BE2C (cell line): ENCODE measurements around the gene CRYGA.

Experiments
- DNase-seq: peaks from one replicate; pipeline ENCODE4 v3.0.0-alpha.2; 2020
- H3K27me3 ChIP-seq: fragments of 250-450 bp; sonication (Bioruptor Pico); 2 replicates; pipeline ENCODE4 v1.5.1; 2020; ENCODE audit warnings: mild to moderate bottlenecking
- H3K36me3 ChIP-seq: fragments of 250-450 bp; sonication (Bioruptor Pico); 2 replicates; pipeline ENCODE4 v1.5.1; 2020; ENCODE audit warnings: mild to moderate bottlenecking
- H3K4me1 ChIP-seq: fragments of 250-450 bp; sonication (Bioruptor Pico); 2 replicates; pipeline ENCODE4 v1.5.1; 2020
- H3K4me3 ChIP-seq: 2 replicates; pipeline ENCODE4 v1.5.1; 2011; ENCODE audit warnings: low read depth, low read length
- H3K9me3 ChIP-seq: fragments of 250-450 bp; sonication (Bioruptor Pico); 2 replicates; pipeline ENCODE4 v1.5.1; 2020
- TF ChIP-seq, protein P1 (sequence below): IDR thresholded peaks from 2 replicates; pipeline ENCODE4 v1.5.1; 2012; ENCODE audit warnings: mild to moderate bottlenecking, low read depth, low read length

Gene CRYGA

GRCh38 chr2:208150094-208150493 lies 13.3 kb downstream of the CRYGA start:
- Histone ChIP-seq H3K4me3 (no peak overlapping the region), H3K36me3 (no peaks in the 10 kb centered on the region), H3K27me3 (no peaks in the 10 kb centered on the region), H3K4me1 (no peaks in the 10 kb centered on the region), H3K9me3 (no peaks in the 10 kb centered on the region)
- TF ChIP-seq, protein P1, sequence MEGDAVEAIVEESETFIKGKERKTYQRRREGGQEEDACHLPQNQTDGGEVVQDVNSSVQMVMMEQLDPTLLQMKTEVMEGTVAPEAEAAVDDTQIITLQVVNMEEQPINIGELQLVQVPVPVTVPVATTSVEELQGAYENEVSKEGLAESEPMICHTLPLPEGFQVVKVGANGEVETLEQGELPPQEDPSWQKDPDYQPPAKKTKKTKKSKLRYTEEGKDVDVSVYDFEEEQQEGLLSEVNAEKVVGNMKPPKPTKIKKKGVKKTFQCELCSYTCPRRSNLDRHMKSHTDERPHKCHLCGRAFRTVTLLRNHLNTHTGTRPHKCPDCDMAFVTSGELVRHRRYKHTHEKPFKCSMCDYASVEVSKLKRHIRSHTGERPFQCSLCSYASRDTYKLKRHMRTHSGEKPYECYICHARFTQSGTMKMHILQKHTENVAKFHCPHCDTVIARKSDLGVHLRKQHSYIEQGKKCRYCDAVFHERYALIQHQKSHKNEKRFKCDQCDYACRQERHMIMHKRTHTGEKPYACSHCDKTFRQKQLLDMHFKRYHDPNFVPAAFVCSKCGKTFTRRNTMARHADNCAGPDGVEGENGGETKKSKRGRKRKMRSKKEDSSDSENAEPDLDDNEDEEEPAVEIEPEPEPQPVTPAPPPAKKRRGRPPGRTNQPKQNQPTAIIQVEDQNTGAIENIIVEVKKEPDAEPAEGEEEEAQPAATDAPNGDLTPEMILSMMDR: no peak
- DNase-seq: no peak

- Histone ChIP-seq H3K4me3 (no peak overlapping the region), H3K27me3 (no peaks in the 10 kb centered on the region), H3K36me3 (no peaks in the 10 kb centered on the region), H3K9me3 (no peaks in the 10 kb centered on the region), H3K4me1 (no peaks in the 10 kb centered on the region)
- TF ChIP-seq, protein P1: peak; percentile 33
- no peak for DNase-seq
Measured at GRCh38 chr2:208148803-208149202, 14.6 kb downstream of the CRYGA start.

DNA sequence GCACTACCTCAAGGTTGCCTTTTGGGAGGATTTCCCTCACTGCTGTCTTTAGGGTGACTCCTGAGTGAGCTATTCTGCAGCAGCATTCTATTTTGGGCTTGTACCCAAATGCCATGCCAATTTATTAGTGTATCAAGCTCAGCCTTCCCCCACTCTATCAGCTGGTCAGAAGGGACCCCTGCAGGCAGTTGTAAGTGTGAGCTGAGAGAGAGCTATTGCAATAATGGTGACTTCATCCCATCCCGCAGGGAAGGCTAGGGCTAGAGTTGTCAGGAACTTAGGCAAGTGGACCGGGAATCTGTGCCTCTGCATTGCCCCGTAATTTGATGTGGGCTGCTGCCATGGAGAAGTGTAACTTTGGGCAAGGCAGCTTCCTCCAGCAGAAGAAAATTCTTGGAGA lies 15.6 kb downstream of the CRYGA start:
- TF ChIP-seq, protein P1: no peak
- H3K9me3 ChIP-seq: no peaks in the 10 kb centered on the region
- H3K36me3 ChIP-seq: no peaks in the 10 kb centered on the region
- peaks cover 4% of the 10 kb centered on the region for H3K4me1 ChIP-seq
- H3K4me3 ChIP-seq: no peak overlapping the region
- DNase-seq: no peak
- H3K27me3 ChIP-seq: no peaks in the 10 kb centered on the region

DNA sequence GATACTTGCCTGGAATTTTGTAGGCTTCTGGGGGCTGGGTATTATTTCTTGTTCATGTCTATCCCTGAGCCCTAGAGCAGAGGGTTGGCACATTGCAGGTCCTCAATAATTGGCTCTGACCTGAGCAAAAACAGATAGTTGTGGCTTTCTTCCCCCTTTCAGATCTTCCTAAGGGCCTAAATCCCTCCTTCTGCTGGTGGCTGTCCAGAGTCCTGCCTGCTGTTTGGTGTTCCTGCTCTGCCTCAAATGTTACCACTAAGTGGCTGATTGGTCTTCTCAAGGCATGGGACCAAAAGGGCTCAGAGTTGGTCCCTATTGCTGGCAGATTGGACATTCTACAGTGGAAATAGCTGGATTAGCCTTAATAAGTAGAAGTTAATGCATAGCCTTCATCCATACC lies 16.4 kb downstream of the CRYGA start:
- Histone ChIP-seq H3K4me1 (peaks cover 8% of the 10 kb centered on the region), H3K36me3 (no peaks in the 10 kb centered on the region), H3K9me3 (no peaks in the 10 kb centered on the region), H3K4me3 (no peak overlapping the region), H3K27me3 (no peaks in the 10 kb centered on the region)
- no peak for DNase-seq
- TF ChIP-seq, protein P1: no peak

DNA sequence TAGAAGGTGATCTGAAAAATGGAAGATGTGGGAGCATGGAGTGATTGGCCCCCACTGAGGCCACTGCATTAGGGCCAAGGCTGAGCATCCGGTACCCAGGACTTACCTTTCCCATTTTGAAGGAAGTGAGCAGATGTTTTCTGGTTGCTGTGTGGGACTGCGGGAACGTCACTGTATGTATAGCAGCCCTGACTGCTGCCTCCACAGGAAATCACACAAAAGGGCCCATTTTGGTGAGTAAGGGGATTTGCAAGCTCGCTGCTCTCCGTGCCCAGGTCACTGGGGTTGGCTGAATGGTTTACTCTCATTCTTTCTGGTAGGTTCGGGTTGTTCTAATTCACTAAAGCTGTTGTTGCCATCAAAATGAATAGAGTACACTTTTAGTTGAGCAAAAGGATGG lies 17.4 kb downstream of the CRYGA start, which contains the start of gene CRYGB:
Gene CRYGB, minus strand, starts transcription at position 153 of the 400 bp plus-strand sequence. Its CDS starts 38 bp downstream, at position 115.
- H3K27me3 ChIP-seq: no peaks in the 10 kb centered on the region
- TF ChIP-seq, protein P1: no peak
- no peaks in the 10 kb centered on the region for H3K9me3 ChIP-seq
- H3K4me1 ChIP-seq: peaks cover 10% of the 10 kb centered on the region
- no peak within 1 kb of the TSS for H3K4me3 ChIP-seq
- DNase-seq: no peak
- no peaks in the 10 kb centered on the region for H3K36me3 ChIP-seq

DNA sequence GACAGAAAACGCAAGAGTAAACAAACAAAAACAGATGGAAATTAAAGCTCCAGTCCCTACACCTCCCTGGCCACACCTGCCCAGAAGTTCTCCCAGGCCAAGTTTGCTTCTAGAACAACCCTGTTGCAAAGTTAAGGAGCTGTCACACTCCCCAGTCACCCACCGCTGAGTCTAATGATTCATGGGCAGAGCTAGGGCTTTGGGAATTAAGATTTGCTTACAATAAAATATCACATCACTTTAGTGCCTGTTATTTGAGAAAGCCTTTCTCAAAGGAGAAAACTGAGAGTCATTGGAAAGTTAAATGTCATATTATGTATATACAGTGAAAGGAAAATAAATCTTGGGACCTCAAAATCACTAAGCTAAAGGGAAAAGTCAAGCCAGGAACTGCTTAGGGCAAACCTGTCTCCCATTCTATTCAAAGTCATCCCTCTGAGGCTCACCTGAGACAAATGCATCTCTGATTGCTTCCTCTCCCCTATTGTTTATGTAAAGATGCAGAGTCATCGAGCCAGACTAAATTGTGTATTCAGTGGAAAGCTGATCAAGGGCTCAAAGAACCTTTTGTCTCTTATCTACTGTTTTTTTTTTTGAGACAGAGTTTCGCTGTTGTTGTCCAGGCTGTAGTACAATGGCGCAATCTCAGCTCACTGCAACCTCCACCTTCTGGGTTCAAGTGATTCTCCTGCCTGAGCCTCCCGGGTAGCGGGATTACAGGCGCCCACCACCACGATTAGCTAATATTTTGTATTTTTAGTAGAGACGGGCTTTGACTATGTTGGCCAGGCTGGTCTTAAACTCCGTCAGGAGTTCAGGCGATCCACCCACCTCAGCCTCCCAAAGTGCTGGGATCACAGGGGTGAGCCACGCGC lies 20.2 kb downstream of the CRYGA start:
- peaks cover 1% of the 10 kb centered on the region; the same call in 1 of the 2 replicates for H3K9me3 ChIP-seq
- DNase-seq: no peak
- no peaks in the 10 kb centered on the region for H3K27me3 ChIP-seq
- H3K4me1 ChIP-seq: peaks cover 10% of the 10 kb centered on the region
- TF ChIP-seq, protein P1: no peak
- H3K4me3 ChIP-seq: no peak overlapping the region
- H3K36me3 ChIP-seq: no peaks in the 10 kb centered on the region
